LNCaP clone FGC (cell line): ENCODE measurements around the gene DRAM1.
A peak's percentile ranks its signal among the peaks of the same experiment; 100 is the strongest.

ENCODE experiments used
- DNase-seq: peaks from one replicate; pipeline ENCODE4 v3.0.0-alpha.2; 2011; ENCODE audit warnings: low read depth
- H3K4me3 ChIP-seq: 2 replicates; pipeline ENCODE4 v1.5.1; 2011; ENCODE audit warnings: mild to moderate bottlenecking, low read depth, low read length, control low read depth
- TF ChIP-seq, protein P1 (sequence below): IDR thresholded peaks from 2 replicates; pipeline ENCODE4 v1.5.1; 2012; ENCODE audit warnings: mild to moderate bottlenecking; ENCODE audit not compliant: control insufficient read depth, insufficient read depth; ENCODE audit errors: extremely low read depth

Gene DRAM1

DNA sequence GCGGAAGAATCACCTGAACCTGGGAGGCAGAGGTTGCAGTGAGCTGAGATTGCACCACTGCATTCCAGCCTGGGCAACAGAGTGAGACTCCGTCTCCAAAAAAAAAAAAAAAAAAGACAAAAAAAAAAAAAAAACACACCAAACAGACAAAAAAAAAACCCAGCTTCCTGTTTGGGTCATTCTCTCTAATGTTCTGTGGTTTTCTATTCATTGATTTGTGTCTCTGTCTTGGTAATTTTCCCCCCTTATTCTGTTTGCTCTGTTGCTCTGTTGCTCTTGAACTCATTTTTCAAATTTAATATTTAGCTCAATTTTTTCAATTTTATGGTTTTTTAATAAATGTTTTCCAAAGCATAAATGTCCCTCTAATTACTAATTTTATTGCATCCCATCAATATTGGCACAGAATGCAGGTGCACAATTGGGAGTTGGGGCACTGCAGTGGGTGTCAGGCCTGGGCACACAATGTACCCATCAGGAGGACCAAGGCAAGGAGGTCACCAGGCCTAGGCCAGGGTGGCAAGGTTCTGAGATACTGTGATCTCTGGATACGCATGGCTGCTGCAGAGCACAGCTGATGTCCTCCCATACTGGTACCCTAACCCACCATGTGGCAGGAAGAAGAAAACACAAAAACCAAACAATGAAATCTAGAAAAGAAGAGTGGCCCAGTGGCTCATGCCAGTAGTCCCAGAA is 38.6 kb upstream of the DRAM1 start:
- H3K4me3 ChIP-seq: no peak overlapping the region
- TF ChIP-seq, protein P1, sequence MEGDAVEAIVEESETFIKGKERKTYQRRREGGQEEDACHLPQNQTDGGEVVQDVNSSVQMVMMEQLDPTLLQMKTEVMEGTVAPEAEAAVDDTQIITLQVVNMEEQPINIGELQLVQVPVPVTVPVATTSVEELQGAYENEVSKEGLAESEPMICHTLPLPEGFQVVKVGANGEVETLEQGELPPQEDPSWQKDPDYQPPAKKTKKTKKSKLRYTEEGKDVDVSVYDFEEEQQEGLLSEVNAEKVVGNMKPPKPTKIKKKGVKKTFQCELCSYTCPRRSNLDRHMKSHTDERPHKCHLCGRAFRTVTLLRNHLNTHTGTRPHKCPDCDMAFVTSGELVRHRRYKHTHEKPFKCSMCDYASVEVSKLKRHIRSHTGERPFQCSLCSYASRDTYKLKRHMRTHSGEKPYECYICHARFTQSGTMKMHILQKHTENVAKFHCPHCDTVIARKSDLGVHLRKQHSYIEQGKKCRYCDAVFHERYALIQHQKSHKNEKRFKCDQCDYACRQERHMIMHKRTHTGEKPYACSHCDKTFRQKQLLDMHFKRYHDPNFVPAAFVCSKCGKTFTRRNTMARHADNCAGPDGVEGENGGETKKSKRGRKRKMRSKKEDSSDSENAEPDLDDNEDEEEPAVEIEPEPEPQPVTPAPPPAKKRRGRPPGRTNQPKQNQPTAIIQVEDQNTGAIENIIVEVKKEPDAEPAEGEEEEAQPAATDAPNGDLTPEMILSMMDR: no peak
- no peak for DNase-seq

DNA sequence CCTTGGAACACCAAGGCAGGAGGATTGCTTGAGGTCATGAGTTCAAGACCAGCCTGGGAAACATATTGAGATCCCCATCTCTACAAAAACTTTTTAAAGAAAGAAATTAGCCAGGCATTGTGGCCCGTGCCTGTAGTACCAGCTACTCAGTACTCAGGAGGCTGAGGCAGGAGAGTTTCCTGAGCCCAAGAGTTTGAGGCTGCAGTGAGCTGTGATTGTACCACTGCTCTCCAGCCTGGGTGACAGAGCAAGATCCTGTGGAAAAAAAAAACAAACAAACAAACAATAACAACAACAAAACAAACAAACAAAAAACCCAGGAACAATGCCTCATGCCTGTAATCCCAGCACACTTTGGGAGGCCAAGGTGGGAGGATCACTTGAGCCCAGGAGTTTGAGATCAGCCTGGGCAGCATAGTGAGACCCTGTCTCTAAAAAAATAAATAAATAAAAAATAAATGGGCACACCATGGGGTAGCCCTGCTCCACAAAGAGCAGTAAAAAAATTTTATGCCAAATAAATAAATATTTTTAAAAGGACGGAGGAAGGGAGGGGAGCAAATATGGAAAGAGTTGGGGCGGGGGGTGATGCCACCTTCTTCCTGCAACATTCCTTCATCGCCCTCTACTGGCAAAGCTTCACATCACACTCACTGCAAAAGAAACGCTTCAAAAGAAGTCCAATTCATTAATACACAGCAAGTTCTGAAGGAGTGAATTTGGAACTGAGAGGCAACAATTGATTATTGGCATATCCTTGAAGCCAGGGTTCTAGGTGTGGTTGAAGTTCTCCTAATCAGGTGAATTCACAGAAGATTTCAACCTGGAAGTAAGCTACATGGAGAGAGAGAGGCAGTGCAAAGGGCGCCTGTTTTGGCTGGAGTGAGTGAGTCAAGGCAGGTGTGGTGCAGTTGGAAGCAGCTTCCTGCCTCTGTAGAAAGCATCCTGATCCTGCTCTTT is 37.8 kb upstream of the DRAM1 start:
- H3K4me3 ChIP-seq: no peak overlapping the region
- DNase-seq: peak; percentile 51
- TF ChIP-seq, protein P1: peak; percentile 86

DNA sequence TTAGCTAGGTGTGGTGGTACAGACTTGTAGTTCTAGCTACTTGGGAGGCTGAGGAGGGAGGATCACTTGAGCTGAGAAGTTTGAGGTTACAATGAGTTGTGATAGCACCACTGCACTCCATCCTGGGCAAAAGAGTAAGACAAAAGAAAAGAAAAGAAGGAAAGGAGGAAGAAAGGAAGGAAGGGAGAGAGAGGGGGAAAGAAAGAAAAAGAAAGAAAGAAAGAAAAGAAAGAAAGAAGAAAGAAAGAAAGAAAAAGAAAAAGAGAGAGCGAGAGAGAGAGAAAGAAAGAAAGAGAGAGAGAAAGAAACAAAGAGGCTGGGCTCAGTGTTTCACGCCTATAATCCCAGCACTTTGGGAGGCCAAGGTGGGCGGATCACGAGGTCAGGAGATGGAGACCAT is 36.3 kb upstream of the DRAM1 start:
- no peak overlapping the region for H3K4me3 ChIP-seq
- TF ChIP-seq, protein P1: no peak
- no peak for DNase-seq

DNA sequence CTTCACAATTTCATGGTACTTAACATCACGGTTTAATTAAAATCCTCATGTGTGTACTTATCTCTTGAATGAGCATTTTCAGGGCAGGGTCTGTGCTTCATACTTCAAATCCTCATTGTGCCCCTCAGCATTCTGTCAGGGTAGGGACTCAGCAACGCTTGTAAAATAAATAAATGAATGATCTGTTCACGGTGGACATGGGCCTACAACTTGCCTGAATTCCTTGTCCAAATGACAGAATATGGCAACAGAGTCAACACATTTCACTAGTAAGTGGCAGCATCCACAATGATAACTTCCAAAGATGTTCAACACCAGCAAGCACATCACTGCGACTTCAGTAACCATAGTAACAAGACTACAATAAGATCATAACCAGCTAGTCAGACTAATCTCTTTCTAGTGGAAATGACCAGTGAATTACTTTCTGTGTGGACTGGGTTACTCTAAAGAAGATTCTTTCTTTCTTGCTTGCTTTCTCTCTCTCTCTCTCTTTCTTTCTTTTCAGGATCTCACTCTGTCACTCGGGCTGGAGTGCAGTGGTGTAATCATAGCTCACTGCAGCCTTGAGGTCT is 32.2 kb upstream of the DRAM1 start:
- no peak overlapping the region for H3K4me3 ChIP-seq
- TF ChIP-seq, protein P1: no peak
- DNase-seq: no peak

DNA sequence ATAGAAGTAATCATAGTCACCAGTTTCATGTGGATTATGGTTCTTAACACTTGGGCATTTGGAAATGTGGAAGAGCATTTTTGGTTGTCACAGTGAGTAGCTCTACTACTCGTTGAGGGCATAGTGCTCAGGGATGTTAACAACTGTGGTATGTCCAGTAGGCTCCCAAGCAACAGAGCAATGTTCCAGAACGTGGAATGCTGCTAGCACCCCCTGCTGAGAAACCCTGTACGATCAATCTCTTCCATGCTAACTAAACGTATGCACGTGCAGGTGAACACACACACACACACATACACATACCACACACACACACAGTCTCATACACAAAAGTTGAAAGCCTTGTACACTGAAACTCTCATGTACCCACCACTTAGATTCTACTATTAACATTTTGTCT is 30.1 kb upstream of the DRAM1 start:
- no peak for DNase-seq
- TF ChIP-seq, protein P1: no peak
- no peak overlapping the region for H3K4me3 ChIP-seq

DNA sequence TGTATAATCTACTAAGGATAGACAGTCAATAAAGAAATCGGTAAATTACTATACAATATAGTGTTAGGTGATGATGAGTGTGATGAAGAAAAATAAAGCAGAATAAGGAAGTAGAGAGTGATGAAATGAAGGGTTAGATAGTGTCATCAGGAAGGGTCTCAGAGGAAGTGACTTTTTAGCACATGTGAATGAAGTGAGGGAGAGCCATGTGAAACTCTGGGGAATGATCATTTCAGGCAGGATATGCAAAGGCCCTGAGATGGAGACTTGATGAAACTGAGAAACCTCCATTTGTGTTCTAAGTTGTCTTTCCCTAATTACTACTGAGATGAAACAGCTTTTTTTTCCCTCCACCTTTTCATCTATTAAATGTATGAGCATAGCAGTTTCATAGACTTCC is 27.2 kb upstream of the DRAM1 start:
- no peak for DNase-seq
- TF ChIP-seq, protein P1: no peak
- H3K4me3 ChIP-seq: no peak overlapping the region
